MCF 10A (cell line): ENCODE results near the gene MED19. TPM values are rescaled to one million over a fixed set of nuclear protein-coding genes. Genes with fewer than 3 reads are reported as not detected.
A peak's percentile ranks its signal among the peaks of the same experiment; 100 is the strongest.

Experiments used
- BruUV-seq: library from RNA; stranded (reverse); fragments of 400-500 nt; replicated peaks from 2 replicates; lab custom pipeline; 2021; lab: Mats Ljungman, UMichigan
- CTCF ChIA-PET: fragments of 300-600 bp; sonication (Branson Sonifier 250); formaldehyde crosslinking; extraction: SDS; loops from one replicate; lab custom pipeline; 2021; ENCODE audit warnings: antibody characterized with exemption, inconsistent platforms; lab: Yijun Ruan, JAX
- POLR2A ChIA-PET: fragments of 300-600, 350-650 bp; sonication (Branson Sonifier 250); formaldehyde crosslinking; extraction: SDS; loops from one replicate; lab custom pipeline; 2020; ENCODE audit warnings: antibody characterized with exemption, inconsistent platforms; lab: Yijun Ruan, JAX
- DNase-seq: peaks from one replicate; pipeline ENCODE4 v3.0.0-alpha.2; 2018; ENCODE audit not compliant: unreplicated experiment
- H3K27ac Mint-ChIP-seq: one replicate; pipeline ENCODE4 v1.8.0; 2022; ENCODE audit warnings: mild to moderate bottlenecking, low read depth, mixed read lengths; ENCODE audit not compliant: unreplicated experiment
- H3K27me3 Mint-ChIP-seq: one replicate; pipeline ENCODE4 v1.8.0; 2022; ENCODE audit warnings: mixed read lengths; ENCODE audit not compliant: insufficient read depth, unreplicated experiment
- H3K36me3 Mint-ChIP-seq: one replicate; pipeline ENCODE4 v1.8.0; 2022; ENCODE audit warnings: mild to moderate bottlenecking, moderate library complexity, mixed read lengths; ENCODE audit not compliant: insufficient read depth, unreplicated experiment
- H3K4me1 Mint-ChIP-seq: one replicate; pipeline ENCODE4 v1.8.0; 2022; ENCODE audit warnings: mixed read lengths; ENCODE audit not compliant: insufficient read depth, unreplicated experiment
- H3K4me3 Mint-ChIP-seq: one replicate; pipeline ENCODE4 v1.8.0; 2022; ENCODE audit warnings: mild to moderate bottlenecking, moderate library complexity, mixed read lengths; ENCODE audit not compliant: unreplicated experiment
- H3K9me3 Mint-ChIP-seq: one replicate; pipeline ENCODE4 v1.8.0; 2022; ENCODE audit warnings: mixed read lengths; ENCODE audit not compliant: unreplicated experiment
- CTCF ChIP-seq: fragments of 200-600 bp; IDR thresholded peaks from one replicate; pipeline ENCODE4 v1.8.0; 2022; ENCODE audit warnings: antibody characterized with exemption, mild to moderate bottlenecking; ENCODE audit not compliant: unreplicated experiment
- intact Hi-C: fragments of 100-400 bp; cut with micrococcal nuclease; formaldehyde crosslinking; loops from 2 replicates; pipeline ENCODE4 v1.14.1; 2022
- total RNA-seq: library from RNA; stranded (reverse); gene quantifications from 2 replicates; pipeline ENCODE4 v1.2.3, GENCODE V29; 2022

MED19 gene
- total RNA-seq, 1 experiment from 2014 or later: 32.3 TPM

- POLR2A ChIA-PET: interaction anchor here (0.6 to 5.9 kb wide), 5 partner anchors 18 to 159 kb away, joined by 3 to 109 read pairs (median 4); partner anchors contain the start of gene CTNND1
- Mint-ChIP-seq H3K27ac (no peak overlapping the region), H3K27me3 (no peaks in the 10 kb centered on the region), H3K36me3 (peaks cover 72% of the 10 kb centered on the region), H3K9me3 (no peaks in the 10 kb centered on the region), H3K4me1 (no peaks in the 10 kb centered on the region), H3K4me3 (no peak overlapping the region)
- no peak for DNase-seq
- BruUV-seq: no TSS peak
- intact Hi-C loops: no loop called here
- CTCF ChIA-PET: interaction anchor here (0.5 to 9.9 kb wide), 5 partner anchors 11 to 767 kb away, joined by 3 to 115 read pairs (median 3); no protein-coding TSS in a partner anchor
- no peak for TF ChIP-seq CTCF
Observed at GRCh38 chr11:57745206-57745605, 33.2 kb upstream of the MED19 start.

GRCh38 chr11:57744357-57744756 lies 32.3 kb upstream of the MED19 start:
- Mint-ChIP-seq H3K4me3 (no peak overlapping the region), H3K9me3 (no peaks in the 10 kb centered on the region), H3K36me3 (peaks cover 73% of the 10 kb centered on the region), H3K27me3 (no peaks in the 10 kb centered on the region), H3K27ac (no peak overlapping the region), H3K4me1 (no peaks in the 10 kb centered on the region)
- no peak for DNase-seq
- ChIA-PET CTCF (interaction anchor here (0.7 to 9.9 kb wide), 5 partner anchors 11 to 230 kb away, joined by 3 to 115 read pairs (median 3); partner anchors contain the start of gene UBE2L6), POLR2A (interaction anchor here (0.7 to 5.9 kb wide), 5 partner anchors 19 to 55 kb away, joined by 4 to 109 read pairs (median 6); partner anchors contain the start of genes CTNND1, MED19 and TMX2)
- intact Hi-C loops: no loop called here
- no TSS peak for BruUV-seq
- TF ChIP-seq CTCF: no peak

- BruUV-seq: TSS peak; percentile 45
- ChIA-PET POLR2A (interaction anchor here (0.6 to 5.9 kb wide), 24 partner anchors 8 to 943 kb away, joined by 3 to 109 read pairs (median 4); partner anchors contain the start of genes BTBD18, CTNND1, MED19 and SLC43A3), CTCF (interaction anchor here (0.6 to 4.4 kb wide), 6 partner anchors 9 to 541 kb away, joined by 3 to 44 read pairs (median 4); partner anchors contain the start of genes BTBD18 and TMX2)
- TF ChIP-seq CTCF: no peak
- Mint-ChIP-seq H3K9me3 (no peaks in the 10 kb centered on the region), H3K27me3 (no peaks in the 10 kb centered on the region), H3K27ac (peak overlapping the region; percentile 99), H3K4me3 (peak overlapping the region; percentile 89), H3K36me3 (peaks cover 77% of the 10 kb centered on the region), H3K4me1 (no peaks in the 10 kb centered on the region)
- no peak for DNase-seq
- intact Hi-C loops: no loop called here
Observed at GRCh38 chr11:57742087-57742452, 30.1 kb upstream of the MED19 start.
